Mesothelial cell of epicardium (in vitro differentiated cells): ENCODE data around the gene GPC4. TPM values are rescaled to one million over a fixed set of nuclear protein-coding genes. Genes with fewer than 3 reads are reported as not detected.

Experiments
- DNase-seq, 2 experiments: peaks; one replicate each; pipeline ENCODE4 v3.0.0; 2021; ENCODE audit warnings: low spot score in 2 of 2; ENCODE audit not compliant: unreplicated experiment in 2 of 2
- H3K27ac Mint-ChIP-seq: 2 replicates; pipeline ENCODE4 v1.8.0; 2021; ENCODE audit warnings: mixed read lengths
- H3K27me3 Mint-ChIP-seq: 2 replicates; pipeline ENCODE4 v1.8.0; 2021; ENCODE audit warnings: low read depth, mixed read lengths
- H3K36me3 Mint-ChIP-seq: 2 replicates; pipeline ENCODE4 v1.8.0; 2021; ENCODE audit warnings: mixed read lengths
- H3K4me1 Mint-ChIP-seq: 2 replicates; pipeline ENCODE4 v1.8.0; 2021; ENCODE audit warnings: mixed read lengths
- H3K4me3 Mint-ChIP-seq: 2 replicates; pipeline ENCODE4 v1.8.0; 2021; ENCODE audit warnings: mild to moderate bottlenecking, moderate library complexity, mixed read lengths
- H3K9me3 Mint-ChIP-seq: 2 replicates; pipeline ENCODE4 v1.8.0; 2021; ENCODE audit warnings: mixed read lengths
- total RNA-seq: library from RNA; stranded (reverse); gene quantifications from 3 replicates; pipeline ENCODE4 v1.2.1, GENCODE V29; 2021
- TF ChIP-seq, protein P1 (sequence below): fragments of 200-600 bp; sonication (generic); IDR thresholded peaks from one replicate; pipeline ENCODE4 v1.5.0; 2021; ENCODE audit warnings: antibody characterized with exemption; ENCODE audit not compliant: unreplicated experiment

GPC4 gene
- total RNA-seq = 43.4 to 46.9 TPM (median 44.8 TPM) in 3 replicates

DNA sequence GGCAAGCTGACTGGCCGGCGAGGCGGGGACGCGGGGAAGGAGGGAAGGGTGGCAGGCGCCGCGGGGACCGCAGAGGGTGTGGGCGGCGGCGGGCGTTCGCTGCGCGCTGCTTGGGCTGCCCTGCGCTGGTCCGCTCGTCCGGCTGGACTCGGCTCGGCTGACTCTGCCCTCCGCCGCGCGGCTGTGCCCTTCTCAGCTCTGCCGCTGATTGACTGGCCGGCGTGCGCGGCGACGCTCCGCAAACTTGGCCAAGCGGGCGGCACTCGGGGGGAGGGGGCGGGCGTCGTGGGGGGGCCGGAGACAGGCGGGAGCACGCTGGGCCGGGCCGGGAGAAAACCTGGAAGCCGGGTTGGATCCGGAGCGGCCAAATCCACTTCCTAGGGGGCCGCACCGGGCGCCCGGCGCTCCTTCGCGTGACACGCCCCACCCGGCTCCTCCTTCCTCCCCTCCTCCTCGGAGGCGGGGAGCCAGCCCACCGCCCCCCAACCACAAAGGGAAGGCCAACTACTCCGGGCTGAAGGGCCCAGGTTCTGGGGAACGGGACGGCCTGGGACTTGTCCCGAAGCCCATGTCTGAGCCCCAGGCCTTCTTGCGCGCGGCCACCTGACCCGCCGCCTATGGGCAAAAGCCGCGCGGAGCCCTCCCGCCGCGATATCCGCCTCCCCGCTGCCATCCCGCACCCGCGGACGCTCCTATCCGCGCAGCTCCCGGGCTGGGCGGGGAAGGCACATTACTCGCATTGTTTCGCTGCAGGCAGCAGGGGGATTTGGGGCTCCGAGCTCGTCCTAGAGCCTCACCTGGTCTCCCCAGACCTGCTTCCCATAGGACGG, at the start of gene GPC4:
TSS of gene GPC4 (minus strand) at position 214 of the 830 bp plus-strand sequence. CDS start 524 bp downstream, outside the sequence.
- peak; percentile 42 to 73 for DNase-seq
- no peaks in the 10 kb centered on the region for H3K36me3 Mint-ChIP-seq
- H3K4me1 Mint-ChIP-seq = peaks cover 48% of the 10 kb centered on the region
- peaks cover 7% of the 10 kb centered on the region for H3K9me3 Mint-ChIP-seq
- TF ChIP-seq, protein P1, sequence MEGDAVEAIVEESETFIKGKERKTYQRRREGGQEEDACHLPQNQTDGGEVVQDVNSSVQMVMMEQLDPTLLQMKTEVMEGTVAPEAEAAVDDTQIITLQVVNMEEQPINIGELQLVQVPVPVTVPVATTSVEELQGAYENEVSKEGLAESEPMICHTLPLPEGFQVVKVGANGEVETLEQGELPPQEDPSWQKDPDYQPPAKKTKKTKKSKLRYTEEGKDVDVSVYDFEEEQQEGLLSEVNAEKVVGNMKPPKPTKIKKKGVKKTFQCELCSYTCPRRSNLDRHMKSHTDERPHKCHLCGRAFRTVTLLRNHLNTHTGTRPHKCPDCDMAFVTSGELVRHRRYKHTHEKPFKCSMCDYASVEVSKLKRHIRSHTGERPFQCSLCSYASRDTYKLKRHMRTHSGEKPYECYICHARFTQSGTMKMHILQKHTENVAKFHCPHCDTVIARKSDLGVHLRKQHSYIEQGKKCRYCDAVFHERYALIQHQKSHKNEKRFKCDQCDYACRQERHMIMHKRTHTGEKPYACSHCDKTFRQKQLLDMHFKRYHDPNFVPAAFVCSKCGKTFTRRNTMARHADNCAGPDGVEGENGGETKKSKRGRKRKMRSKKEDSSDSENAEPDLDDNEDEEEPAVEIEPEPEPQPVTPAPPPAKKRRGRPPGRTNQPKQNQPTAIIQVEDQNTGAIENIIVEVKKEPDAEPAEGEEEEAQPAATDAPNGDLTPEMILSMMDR = no peak
- peaks cover 74% of the 10 kb centered on the region for H3K27me3 Mint-ChIP-seq
- peak within 1 kb of the TSS; percentile 90 for H3K27ac Mint-ChIP-seq
- peak within 1 kb of the TSS; percentile 90 for H3K4me3 Mint-ChIP-seq

DNA sequence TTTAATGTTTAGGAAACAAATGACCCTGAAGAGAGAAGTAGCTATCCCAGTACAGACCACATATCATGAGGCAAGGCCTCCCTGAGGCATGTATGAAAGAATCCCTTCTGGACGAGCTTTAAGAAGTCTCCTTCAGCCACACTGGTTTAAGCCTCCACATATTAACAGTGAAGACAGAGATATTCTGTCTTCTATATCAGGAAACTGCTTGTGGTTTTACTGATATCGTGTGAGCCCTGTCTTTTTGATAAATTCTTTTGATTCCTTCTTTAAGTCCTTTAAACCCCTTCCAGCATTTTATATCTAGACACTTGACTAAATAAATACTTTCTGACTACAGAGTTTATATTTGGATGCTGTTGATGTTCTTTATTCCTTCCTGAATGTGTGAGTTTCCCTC, 45.9 kb upstream of the GPC4 start:
- no peak overlapping the region for H3K27ac Mint-ChIP-seq
- DNase-seq = no peak
- no peak overlapping the region for H3K4me3 Mint-ChIP-seq
- H3K4me1 Mint-ChIP-seq = no peaks in the 10 kb centered on the region
- no peaks in the 10 kb centered on the region for H3K36me3 Mint-ChIP-seq
- H3K9me3 Mint-ChIP-seq = peaks cover 17% of the 10 kb centered on the region
- H3K27me3 Mint-ChIP-seq = peaks cover 11% of the 10 kb centered on the region
- TF ChIP-seq, protein P1 = no peak

DNA sequence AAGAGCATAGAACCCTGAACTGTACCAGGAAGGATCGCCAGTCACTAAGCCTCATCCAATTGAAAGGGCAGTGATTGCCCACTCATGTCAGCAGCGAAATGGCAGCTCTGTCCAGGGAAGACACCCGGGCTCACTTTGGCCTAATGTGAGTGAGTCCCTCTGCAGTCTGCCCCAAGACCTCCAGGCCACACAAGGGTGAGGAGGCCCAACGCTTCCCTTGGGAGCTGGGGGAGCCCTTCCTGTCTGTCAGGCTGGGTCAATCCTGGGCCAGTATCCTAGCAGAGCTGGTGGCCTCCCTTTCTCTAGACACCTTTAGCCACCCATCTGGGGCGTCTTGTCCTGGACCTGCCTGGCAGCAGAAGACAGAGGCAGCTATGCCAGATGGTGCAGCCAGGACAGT, 39.6 kb upstream of the GPC4 start:
- H3K36me3 Mint-ChIP-seq = no peaks in the 10 kb centered on the region
- no peaks in the 10 kb centered on the region for H3K4me1 Mint-ChIP-seq
- H3K4me3 Mint-ChIP-seq = no peak overlapping the region
- DNase-seq = no peak
- TF ChIP-seq, protein P1 = no peak
- no peak overlapping the region for H3K27ac Mint-ChIP-seq
- peaks cover 6% of the 10 kb centered on the region for H3K9me3 Mint-ChIP-seq
- H3K27me3 Mint-ChIP-seq = peaks cover 22% of the 10 kb centered on the region

DNA sequence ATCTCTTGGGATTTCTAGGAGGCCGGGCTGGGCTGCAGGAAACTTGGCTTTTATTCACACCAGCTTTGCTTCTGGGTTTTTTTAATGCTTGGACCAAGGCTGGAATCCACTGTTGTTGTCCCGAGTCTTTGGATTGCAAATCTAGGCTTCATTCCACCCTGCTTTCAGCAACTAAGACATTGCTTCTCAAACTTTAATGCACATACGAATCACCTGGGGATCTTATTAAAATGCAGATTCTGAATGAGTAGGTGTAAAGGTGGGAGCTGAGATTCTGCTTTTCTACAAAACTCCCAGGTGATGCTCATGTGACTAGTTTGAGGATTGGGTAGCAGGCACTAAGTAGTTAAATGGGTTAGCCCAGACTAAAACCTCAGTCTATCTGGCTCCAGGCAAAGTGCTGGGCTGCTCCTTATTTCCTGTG, 39.2 kb upstream of the GPC4 start:
- no peak overlapping the region for H3K4me3 Mint-ChIP-seq
- TF ChIP-seq, protein P1 = no peak
- no peak overlapping the region for H3K27ac Mint-ChIP-seq
- H3K36me3 Mint-ChIP-seq = no peaks in the 10 kb centered on the region
- peaks cover 22% of the 10 kb centered on the region for H3K27me3 Mint-ChIP-seq
- H3K9me3 Mint-ChIP-seq = peaks cover 6% of the 10 kb centered on the region
- no peak for DNase-seq
- no peaks in the 10 kb centered on the region for H3K4me1 Mint-ChIP-seq

DNA sequence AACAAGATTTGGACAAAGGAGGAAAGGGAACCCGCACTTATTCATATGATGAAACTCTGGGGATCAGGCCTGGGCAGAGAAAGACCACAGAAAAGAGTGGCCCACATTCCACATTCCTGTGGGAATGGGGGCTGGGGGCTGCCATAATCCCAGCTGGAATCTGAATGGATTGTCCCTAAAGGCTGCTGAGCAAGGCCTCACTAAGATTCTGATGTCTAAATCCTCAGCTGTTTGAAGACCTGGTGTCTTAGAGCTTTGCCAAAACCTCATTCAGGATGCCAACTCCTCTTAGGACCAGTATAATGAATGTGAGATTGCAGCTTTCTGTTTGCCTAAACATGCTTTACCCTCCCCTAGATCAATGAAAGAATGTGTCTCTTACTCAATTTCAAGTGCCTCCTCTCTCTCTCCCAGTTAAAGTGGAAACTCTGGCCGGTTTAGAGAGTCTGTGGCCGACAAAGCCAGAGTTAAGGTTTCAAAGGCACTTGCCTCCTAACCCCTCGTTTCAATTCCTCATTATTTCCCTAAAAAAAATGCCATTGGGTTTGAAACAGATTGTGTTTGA, 33.3 kb upstream of the GPC4 start:
- H3K36me3 Mint-ChIP-seq = no peaks in the 10 kb centered on the region
- no peak overlapping the region for H3K4me3 Mint-ChIP-seq
- TF ChIP-seq, protein P1 = no peak
- H3K27me3 Mint-ChIP-seq = peaks cover under 1% of the 10 kb centered on the region
- DNase-seq = no peak
- H3K4me1 Mint-ChIP-seq = peaks cover 21% of the 10 kb centered on the region
- no peaks in the 10 kb centered on the region for H3K9me3 Mint-ChIP-seq
- no peak overlapping the region for H3K27ac Mint-ChIP-seq
